NK-92 (cell line): ENCODE measurements around the gene MPIG6B.

ENCODE experiments used
- DNase-seq: peaks from one replicate; lab custom pipeline; 2025; ENCODE audit not compliant: unreplicated experiment; lab: John Stamatoyannopoulos, UW

Gene MPIG6B

DNA sequence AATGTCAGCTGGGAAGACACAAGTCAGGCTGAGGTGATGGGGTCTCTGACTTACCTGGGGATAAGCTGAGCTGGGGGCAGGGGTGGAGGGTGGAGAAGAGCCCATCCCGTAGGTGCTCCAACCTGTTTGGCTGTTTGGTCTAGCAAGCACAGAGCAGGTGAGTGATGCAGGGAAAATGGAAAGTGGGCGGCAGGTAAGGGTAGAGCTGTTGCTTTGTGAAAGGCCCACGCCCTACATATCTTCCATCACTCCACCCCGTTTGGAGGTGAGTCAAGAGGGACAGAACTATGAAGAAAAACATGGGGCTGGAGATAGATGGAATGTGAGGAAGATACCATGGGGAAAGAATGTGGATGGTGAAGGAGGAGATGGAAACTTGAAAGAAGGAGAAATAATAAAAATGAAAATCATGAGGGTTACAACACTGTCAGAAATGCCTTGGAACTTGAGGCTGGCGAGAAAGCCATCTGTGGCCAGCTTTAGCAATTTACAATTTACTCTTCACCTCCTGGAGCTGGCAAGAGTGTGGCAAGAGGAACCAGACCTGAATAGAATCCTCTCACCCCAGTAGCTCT lies 2.9 kb upstream of the MPIG6B start:
- DNase-seq = no peak

DNA sequence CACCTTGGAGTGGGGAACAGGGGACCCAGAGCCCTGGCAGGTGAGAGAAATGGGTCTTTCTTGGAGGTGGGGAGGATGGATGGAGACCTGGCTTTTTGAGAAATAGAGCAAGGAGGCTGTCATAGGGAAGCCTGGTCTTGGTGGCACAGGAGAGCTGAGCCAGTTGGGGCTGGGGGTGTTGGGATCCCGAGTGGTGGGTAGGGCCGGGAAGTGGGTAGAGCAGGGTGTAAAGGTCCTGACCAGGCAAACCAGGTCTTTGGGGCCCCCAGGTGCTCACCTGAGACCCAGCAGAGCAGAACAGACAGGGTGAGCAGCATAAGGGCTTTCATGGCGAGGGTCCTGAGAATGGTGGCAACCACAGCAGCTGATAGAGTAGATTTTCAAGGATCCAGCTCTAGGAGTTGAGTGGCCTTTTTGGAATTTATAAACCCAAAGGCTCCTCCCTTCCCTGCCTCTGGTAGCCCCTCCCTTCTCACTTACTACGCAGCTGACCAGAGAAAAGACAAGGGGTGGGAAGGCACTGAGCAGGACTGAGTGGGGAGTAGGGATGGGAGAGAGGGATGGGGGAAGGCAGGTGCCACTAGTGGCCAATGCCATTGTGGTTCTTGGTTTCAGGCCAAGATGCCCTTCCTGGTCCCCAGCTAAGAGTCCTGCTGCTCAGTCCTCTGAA lies 1.7 kb upstream of the MPIG6B start, which contains the start of gene LY6G6C:
Gene LY6G6C (minus strand): TSS at position 396 of the 670 bp plus-strand sequence. CDS start 67 bp downstream, at position 329.
- no peak for DNase-seq

DNA sequence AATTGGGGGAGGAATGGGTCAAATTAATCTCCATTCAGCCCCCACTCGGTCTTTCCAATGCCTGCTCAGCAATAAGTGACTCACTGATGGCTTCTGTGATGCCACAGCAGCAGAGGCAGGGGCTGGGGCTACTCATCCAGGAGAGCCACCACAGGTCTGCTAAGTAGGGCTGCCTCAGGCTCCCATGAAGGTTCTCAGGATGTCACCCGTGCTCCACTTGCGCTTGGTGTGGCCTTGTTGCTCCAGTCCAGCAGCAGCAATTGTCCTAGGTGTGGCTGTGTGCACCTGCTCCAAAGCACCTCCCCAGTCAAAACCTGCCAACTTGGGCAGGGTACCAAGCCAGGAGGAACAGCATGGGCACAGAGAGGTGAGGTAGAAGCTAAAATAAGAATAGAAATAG lies 1.0 kb upstream of the MPIG6B start:
- no peak for DNase-seq

DNA sequence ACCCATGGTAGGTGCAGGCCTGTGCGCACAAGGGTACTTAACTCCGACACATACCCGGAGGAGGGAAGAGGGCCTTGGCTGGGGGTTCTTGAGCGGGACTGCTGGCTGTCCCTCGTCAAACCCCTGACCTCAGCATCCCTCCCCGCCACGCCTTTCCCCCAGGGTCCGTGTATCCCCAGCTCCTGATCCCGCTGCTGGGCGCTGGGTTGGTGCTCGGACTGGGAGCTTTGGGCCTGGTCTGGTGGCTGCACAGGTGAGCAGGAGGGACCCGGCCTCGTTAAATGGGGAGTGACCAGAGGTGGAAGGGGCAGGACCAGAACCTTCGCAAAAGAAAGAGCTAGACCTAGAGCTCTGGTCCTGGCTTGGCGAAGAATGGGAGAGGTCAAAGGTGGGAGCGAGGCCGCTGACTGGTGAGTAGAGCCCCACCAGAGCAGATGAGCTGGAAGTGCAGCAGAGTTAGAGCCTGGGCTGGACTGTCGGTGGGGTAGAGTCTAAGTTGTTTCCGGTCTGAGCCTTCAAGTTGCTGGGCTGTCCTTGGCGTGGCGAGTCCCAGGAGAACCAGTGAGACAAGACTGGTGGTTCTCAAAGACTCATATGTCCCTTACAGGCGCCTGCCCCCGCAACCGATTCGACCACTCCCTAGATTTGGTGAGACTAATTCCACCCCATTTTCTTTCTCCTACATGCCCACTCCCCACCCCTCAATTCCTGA lies 963 bp downstream of the MPIG6B start:
- no peak for DNase-seq

DNA sequence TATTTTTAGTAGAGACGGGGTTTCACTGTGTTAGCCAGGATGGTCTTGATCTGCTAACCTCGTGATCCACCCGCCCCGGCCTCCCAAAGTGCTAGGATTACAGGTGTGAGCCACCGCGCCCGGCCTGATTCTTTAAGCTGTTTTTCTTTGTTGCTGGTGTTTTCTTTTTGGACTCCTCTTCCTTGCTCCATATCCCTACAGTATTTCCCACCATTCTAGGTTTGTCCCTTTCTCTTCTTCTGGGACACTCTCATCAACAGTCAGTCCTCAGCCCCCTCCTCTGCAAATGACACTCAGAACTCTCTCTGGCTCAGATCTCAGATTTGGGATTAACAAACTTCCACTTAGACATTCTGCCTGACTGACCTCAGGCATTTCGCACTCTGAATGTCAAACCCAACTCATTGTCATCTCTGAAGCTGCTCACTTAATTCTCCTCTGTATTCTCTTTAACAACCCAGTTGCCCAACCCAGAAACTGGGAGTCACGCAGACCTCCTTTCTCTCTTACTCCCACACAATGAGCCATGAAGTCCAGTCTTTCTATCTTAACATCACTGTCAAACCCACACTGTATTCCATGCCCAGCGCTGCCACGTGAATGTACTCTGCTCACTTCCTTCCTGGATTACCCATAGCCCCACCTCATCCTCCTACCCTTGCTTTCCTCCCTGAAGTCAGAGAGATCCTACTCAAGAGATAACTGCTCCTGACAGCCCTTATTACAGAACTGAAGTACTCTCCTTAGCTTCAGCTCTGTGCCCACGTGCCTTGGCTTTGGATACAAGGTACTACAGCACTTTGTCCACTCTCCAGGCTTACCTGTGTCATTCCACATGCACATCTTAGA lies 2.6 kb downstream of the MPIG6B start:
- DNase-seq = no peak

DNA sequence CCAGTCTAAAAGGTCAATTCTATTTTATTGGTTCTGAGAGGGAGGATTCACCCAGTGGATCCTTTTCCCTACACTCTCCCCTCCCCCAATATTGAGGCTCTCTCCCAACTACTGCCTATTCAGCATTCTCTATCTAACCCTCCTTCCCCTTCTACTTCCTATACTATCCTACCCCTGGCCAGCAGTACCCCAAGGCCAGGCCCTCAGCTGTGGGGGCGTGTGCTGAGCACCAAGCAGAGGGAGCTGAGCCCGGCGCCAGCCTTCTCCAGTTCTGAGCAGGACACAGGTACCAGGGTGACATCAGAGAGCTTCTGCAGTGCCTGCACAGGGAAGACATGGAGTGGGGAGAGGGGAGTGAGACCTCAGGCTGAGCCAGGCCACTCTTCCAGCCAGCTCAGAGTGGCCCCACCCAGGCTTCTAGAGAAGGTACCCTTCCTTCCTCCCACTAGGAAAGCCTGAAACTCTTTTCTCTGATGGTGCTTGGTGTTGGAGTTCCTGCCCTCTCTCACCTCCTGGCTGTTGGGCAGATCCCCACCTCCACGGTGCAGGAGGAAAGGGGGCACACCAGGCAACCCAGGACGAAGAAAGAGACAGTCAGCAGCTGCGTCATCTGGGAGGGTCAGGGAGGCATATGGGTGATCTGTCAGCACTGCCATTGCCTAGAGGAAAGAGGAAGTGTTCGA lies 4.0 kb downstream of the MPIG6B start:
- DNase-seq = no peak

DNA sequence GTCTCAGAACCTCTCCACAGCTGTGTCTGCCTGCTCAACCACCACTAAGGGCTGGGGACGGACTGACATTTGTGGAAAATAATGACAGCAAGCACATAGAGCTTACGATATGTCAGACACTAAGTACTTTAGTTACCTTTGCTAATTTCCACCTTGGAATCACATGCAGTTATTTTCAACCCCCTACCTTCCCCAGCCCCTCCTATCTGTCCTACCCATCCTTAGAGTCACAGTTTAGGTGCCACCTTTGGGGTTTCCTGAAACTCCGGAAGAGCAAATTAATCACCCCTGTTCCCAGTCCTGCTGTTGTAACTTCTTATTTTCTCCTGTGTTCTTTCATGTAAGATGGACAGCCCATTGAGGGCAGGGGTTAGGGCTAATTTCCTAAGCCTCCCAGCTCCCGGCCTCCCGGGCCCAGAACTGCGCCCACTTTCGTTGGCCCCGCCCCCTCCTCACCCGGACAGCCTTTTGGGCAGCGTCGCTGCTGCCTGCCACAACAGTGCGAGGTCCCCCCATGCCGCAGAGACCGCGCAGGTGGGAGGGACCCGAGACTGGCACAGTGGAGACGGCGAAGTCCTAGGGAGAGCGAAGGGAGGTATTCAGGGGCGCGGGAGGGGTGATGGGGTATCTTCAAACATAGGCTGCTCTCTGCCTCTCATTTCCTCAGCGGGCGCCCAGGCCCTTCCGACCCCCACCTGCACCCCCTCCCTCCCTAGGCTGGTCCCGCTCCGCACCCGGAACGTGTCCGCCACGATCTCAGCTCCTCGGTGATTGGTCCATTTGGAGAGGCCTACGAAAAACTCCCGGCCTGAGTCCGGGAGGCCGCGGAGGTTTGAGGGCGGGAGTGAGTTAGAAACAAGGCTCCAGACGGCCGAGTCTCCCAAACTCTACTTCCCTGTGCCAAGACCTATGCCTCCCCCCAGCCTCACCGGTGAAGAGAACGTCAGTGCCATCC lies 4.8 kb downstream of the MPIG6B start:
- no peak for DNase-seq

DNA sequence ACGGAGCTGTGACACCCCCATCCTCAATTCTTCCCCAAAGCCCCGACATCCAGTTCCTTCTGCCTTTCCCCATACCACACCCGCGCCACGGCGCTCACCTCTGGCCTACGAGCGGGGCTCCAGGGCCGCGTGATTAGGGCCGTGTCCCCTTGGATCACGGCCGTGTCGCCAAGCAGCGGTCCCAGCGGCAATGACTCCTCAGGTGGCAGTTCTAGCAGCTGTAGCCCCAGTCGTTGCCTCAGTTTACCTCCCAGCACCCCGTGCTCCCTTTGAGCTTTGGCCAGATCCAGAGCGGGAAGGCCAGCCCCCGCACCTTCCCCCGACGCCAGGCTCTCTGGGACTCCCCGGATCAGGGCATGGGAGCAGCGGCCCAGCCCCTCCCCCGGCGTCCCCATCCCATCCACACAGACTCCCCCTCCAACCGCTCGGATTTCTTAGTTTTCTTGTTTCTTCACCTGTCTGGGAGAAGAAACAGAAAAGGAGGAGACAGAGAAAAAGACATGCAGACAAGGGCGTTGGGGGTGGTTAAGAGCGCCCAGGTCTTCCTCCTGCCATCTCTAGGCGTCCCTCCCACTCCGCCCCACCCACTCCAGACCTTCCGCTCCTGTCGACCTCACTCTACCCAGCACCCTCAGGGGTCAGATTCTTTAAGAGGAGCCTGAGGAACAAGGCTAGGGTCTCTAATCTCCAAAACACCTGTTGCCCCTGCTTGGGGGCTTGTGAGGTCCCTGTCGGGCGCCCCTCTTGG lies 5.8 kb downstream of the MPIG6B start, which contains the start of gene DDAH2:
Gene DDAH2 (minus strand): TSS at position 533 of the 748 bp plus-strand sequence. CDS start 138 bp downstream, at position 395.
- no peak for DNase-seq

DNA sequence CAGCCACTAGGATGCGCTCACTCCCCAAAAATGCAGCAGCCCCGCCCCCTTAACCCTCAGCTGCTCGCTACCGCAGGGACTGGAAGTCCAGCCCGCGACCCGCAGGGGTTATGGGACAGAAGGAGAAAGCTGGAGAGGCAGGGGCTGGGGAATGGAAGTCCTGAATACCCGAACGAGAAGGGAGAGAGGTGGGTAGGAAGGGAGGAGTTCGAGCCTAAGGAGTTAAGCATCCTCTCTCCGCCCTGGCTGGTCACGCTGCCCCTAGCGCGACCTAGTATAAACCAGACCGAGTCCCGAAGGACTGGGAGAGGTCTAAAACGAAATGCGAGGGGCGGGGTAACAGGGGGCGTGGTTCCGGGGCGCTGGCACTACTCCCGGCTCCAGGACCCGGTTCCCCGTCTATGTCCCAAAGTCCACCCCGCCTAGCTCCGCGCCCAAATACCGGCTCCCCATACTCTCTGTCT lies 6.4 kb downstream of the MPIG6B start:
- DNase-seq = no peak

DNA sequence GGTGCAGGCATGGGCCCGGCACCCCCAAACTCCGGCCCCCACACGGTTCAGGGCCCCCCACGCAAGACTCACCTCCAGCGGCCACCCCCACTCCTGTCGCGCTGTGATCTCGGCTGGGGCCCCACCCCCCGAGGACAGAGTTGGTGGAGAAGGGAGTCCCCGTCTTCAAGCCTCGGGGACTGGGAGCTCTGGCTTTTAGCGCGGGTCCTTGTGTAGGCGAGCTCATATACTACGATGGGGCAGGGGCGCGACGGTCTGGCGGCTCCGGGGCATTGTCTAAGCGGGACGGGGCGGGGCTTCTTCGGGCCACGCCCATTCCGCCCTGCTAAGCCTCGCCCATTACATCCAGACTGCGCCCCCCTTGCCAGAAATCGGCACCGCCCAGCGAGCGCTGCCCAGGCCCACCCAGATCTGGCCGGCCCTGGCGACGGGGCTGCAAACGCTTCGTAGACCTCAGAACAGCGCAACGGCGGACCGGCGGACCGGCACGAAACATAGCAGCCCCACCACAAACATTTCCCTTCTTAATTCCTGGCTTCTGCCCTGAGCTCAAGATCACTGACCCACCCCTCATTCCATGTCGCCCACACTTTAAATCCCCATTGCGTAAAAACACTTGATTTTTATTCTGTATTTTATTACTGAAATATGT lies 6.9 kb downstream of the MPIG6B start:
- no peak for DNase-seq

DNA sequence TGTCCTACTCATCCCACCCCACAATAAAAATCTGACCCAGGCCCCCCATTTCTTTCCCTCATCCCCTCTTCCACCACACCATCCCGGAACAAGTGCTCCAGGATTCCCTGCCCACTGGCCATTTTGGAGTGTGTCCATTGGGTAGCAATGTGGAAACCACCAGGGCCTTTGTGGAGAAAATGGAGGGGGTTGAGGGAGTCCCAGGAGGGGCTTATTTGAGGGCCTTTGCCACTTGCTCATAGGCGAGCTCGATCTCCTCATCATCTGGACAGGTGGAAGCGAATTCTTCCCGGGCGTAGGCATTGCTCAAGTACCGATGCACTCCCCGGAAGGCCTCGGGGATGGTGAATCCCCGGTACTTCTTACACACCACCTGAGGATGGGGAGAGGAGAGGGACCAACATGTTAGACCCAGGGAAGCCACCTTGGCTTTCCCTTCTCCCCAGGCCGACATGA lies 7.5 kb downstream of the MPIG6B start:
- DNase-seq = no peak

DNA sequence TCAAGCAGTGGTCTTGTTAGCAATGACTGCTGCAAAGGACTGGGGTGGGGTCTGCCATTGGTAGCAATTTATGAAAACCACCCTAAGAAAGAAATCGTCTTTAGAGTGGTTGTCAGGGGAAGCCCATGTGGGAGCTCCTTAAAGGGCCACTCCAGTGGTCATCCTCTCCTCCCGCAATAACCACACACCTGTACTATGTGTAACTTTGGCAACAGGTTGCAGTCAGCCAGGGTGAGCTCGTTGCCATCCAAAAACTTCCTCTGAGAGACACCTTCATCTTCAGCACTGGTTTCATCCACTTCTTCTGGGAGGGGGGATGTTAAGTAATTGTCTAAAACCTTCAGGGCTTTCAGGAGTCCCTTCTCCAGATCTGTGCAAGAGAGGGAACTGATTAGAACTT lies 8.9 kb downstream of the MPIG6B start:
- DNase-seq = no peak

DNA sequence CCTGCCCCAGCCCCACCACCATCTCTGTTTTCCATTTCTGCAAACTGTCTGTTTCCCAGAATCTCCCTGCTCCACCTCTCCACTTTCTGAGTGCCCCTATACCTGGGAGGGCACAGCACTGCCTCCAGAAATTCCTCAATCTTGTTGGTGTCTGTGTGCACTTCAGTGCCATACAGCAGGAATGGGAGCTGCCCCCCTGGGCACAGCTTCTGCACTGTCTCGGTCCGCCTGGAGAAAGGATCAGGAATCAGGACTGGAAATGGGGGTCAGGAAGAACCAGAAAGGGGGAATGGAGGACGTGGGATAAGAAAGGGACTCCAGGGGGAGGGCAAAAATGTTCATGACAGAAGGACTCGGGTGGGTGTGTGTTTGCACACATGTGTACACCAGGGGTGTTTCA lies 10.6 kb downstream of the MPIG6B start:
- no peak for DNase-seq

DNA sequence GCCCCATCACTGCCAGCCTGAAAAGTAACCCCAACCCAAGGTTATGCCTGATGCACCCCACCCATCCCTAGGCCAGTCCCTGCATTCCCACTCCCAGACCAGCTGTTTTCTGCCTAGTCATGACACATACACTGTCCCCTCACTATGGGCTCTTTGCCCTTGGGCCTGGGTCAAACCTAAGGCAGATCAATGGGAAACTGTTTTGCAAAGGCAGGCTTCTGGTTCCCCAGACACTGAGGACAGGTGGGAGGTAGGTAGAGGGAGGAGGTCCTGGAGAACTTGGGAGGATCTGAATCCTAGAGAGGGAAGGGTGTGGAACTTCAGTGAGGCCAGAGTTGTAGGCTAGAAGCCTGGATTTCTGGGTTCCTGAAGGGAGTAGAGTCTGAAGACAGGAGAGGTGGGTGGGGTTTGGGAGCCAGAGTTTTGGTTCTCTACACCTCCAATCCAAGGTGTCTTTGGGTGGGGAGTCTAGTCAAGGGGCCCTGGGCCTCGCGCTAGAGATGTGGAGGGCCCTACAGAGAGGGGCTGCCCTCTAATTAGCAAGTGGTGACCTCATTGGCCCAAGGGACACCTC lies 11.2 kb downstream of the MPIG6B start:
- no peak for DNase-seq

DNA sequence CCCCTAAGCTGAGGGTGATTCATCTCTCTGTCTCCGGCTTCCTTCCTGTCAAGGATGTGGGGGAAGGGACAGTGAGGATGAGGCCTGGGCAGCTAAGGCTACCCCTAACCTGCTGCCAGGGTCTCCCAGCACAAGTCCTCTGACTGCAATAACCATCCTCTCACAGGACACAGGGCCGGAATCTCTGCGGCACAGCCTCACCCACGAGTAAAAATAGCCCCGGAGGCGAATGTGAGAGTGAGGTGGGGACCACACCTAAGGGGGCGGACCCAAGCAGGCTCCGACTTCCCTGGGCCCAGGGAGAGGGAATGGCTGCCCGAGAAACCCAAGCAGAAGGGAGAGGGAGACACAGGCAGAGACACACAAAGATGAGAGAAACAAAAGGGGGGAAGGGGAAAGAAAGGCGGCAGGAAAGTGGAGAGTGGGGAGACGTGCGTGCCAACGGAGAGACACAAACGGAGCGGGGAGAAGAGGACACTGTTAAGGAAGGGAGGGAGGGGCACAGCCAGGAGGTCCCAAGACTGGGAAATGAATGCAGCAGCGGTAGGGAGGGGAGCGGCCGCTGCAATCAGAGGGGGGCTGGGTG lies 11.7 kb downstream of the MPIG6B start:
- DNase-seq = no peak

DNA sequence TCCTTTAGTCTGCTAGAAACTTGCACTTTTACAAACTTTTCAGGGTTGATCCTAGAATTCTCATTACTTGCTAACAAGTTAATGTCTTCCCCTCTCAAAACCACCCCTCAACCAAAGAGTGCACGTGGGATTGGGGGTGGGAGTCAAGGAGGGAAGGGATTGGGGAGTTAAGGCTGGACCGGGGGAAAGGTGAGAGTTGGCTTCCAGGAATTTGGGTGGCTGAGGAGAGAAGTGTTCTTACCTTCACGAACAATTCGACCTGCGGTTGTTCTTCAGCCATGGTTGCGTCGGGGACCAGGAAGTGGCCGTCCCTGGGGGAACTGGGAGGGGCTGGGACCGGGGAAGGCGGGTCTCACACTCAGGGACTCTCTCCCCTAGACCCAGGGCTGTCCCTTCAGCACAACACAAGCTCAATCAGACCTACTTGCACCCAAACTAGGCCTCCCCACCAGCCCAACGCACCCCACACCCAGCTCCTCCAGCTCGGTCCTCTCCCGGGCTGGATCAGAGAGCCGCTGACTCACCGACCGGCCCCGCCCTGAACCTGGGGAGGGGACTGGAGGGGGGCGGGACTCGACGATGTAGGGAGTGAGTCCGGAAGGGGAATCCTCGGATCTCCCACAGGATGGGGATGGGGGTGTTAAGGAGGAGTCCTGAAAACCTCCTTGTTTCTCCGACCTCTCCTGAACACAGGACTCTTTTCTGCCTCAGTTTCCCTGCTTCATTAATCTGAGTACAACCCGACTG lies 13.0 kb downstream of the MPIG6B start, which contains the start of gene CLIC1:
Gene CLIC1 (minus strand): TSS at position 510 of the 747 bp plus-strand sequence. CDS start 230 bp downstream, at position 280.
- no peak for DNase-seq
